CD4-positive, CD25-positive, alpha-beta regulatory T cell (primary cell): ENCODE measurements around the gene ZSCAN32. TPM values are rescaled to one million over a fixed set of nuclear protein-coding genes. Genes with fewer than 3 reads are reported as not detected.

Source experiments
- ATAC-seq, 2 donors: fragments of 150-1000 bp; cut with Tn5 transposase; one replicate each; pipeline ENCODE4 v1.10.0; 2021; ENCODE audit warnings: low read depth in 2 of 2, moderate number of reproducible peaks in 2 of 2, moderate library complexity in 1 of 2
- DNase-seq, 3 donors: peaks; one replicate each; pipeline versions ENCODE4 v3.0.0 to v3.0.0-alpha.2; 2012 to 2022; ENCODE audit warnings: mixed read lengths in 1 of 3
- H3K27ac ChIP-seq: one replicate; pipeline ENCODE4 v1.7.0; 2013; ENCODE audit warnings: mild to moderate bottlenecking, low read length; ENCODE audit not compliant: insufficient read depth, poor library complexity, severe bottlenecking
- H3K27me3 ChIP-seq: one replicate; pipeline ENCODE4 v1.7.0; 2013; ENCODE audit warnings: low read length; ENCODE audit not compliant: control insufficient read depth, insufficient read depth
- H3K36me3 ChIP-seq: one replicate; pipeline ENCODE4 v1.7.0; 2013; ENCODE audit warnings: mild to moderate bottlenecking, low read length, moderate library complexity; ENCODE audit not compliant: control insufficient read depth, insufficient read depth
- H3K4me1 ChIP-seq: 2 replicates; pipeline ENCODE4 v1.7.0; 2013; ENCODE audit warnings: mild to moderate bottlenecking, low read length; ENCODE audit not compliant: insufficient read depth, control insufficient read depth, poor library complexity, severe bottlenecking
- H3K4me3 ChIP-seq: one replicate; pipeline ENCODE4 v1.7.0; 2013; ENCODE audit warnings: low read depth, mild to moderate bottlenecking, low read length, moderate library complexity
- H3K9me3 ChIP-seq, 2 experiments: 1 replicate in 1 of 2; 2 replicates in 1 of 2; pipeline ENCODE4 v1.7.0; 2013; ENCODE audit warnings: low read length in 2 of 2, mild to moderate bottlenecking in 1 of 2, moderate library complexity in 1 of 2; ENCODE audit not compliant: control insufficient read depth in 2 of 2
- H3K27ac Mint-ChIP-seq, 3 donors: one replicate each; pipeline ENCODE4 v1.8.0; 2020 to 2022; ENCODE audit warnings: mild to moderate bottlenecking in 3 of 3, mixed read lengths in 3 of 3, moderate library complexity in 2 of 3
- H3K27me3 Mint-ChIP-seq: one replicate; pipeline ENCODE4 v1.8.0; 2022; ENCODE audit warnings: mild to moderate bottlenecking, mixed read lengths
- H3K36me3 Mint-ChIP-seq: one replicate; pipeline ENCODE4 v1.8.0; 2020; ENCODE audit warnings: mixed read lengths
- H3K4me1 Mint-ChIP-seq, 4 donors: one replicate each; pipeline ENCODE4 v1.8.0; 2020 to 2022; ENCODE audit warnings: mixed read lengths in 4 of 4, mild to moderate bottlenecking in 1 of 4
- H3K4me3 Mint-ChIP-seq, 4 donors: one replicate each; pipeline ENCODE4 v1.8.0; 2020 to 2022; ENCODE audit warnings: mild to moderate bottlenecking in 4 of 4, mixed read lengths in 4 of 4, moderate library complexity in 3 of 4
- H3K9me3 Mint-ChIP-seq, 7 donors: one replicate each; pipeline ENCODE4 v1.8.0; 2020 to 2022; ENCODE audit warnings: mixed read lengths in 7 of 7, mild to moderate bottlenecking in 3 of 7, moderate library complexity in 2 of 7
- polyA plus RNA-seq, 4 donors: library from polyadenylated mRNA; unstranded; fragments of 300-500 nt; fragmentation: Illumina TruSeq; gene quantifications; one replicate each; pipeline ENCODE4 v1.2.3, GENCODE V29; 2021
- total RNA-seq: library from RNA; stranded (reverse); gene quantifications from one replicate; pipeline ENCODE4 v1.2.3, GENCODE V29; 2022

ZSCAN32 gene
- total and polyA plus RNA-seq, 5 donors from 2014 or later, result 7.1 to 16.7 (median 12.8) TPM

DNA sequence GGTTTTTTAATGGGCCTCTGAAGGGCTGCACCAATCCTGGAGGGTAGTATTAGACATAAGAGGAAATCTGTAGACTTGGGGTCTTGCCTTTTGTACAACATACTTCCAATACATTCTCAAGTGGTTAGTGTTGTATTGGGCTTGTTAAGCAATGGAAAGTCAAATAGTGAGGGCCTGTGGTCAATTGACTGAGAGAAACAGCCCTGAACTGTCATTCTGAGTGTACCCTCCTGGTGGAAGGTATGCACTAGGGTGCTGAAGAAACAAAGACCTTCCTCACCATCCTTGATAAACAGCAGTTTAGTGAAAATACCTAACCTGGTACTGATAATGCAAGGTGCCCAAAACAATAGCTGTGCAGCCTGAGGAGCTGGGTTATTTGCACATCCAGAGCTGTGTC lies 22.9 kb downstream of the ZSCAN32 start:
- Histone ChIP-seq H3K27me3 (no peaks in the 10 kb centered on the region), H3K9me3 (peaks cover 81 to 99% of the 10 kb centered on the region in 2 experiments), H3K36me3 (peaks cover 17% of the 10 kb centered on the region), H3K27ac (no peak overlapping the region), H3K4me3 (no peak overlapping the region), H3K4me1 (no peaks in the 10 kb centered on the region)
- H3K27me3 Mint-ChIP-seq, result no peaks in the 10 kb centered on the region
- H3K9me3 Mint-ChIP-seq, result peaks cover 4 to 89% (median 46%) of the 10 kb centered on the region in 7 donors
- no peak for DNase-seq
- H3K36me3 Mint-ChIP-seq, result peaks cover 47% of the 10 kb centered on the region
- H3K4me3 Mint-ChIP-seq, result no peak overlapping the region
- H3K4me1 Mint-ChIP-seq, result peaks cover 0 to 4% (median 1%) of the 10 kb centered on the region in 4 donors
- H3K27ac Mint-ChIP-seq, result no peak overlapping the region
- ATAC-seq, result no peak

DNA sequence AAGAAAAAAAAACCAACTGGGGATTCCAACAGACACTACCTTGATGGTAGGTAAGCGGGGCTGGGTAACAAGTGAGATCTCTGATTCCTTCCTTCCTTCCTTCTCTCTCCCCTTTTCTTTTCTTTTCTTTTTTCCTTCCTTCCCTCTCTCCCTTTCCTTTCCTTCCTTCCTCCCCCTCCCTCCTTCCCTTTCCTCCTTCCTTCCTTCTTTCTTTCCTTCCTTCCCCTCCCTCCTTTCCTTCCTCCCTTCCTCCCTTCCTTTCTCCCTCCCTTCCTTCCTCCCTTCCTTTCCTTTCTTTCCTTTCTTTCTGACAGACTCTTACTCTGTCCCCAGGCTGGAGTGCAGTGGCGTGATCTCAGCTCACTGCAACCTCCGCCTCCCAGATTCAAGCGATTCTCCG lies 25.1 kb downstream of the ZSCAN32 start:
- Histone ChIP-seq H3K27me3 (no peaks in the 10 kb centered on the region), H3K4me3 (no peak overlapping the region), H3K36me3 (peaks cover 7% of the 10 kb centered on the region), H3K4me1 (no peaks in the 10 kb centered on the region), H3K27ac (no peak overlapping the region), H3K9me3 (peaks cover 59 to 84% of the 10 kb centered on the region in 2 experiments)
- Mint-ChIP-seq H3K4me1 (peaks cover 0 to 4% (median 0%) of the 10 kb centered on the region in 4 donors), H3K36me3 (peaks cover 31% of the 10 kb centered on the region), H3K9me3 (peaks cover 4 to 75% (median 34%) of the 10 kb centered on the region in 7 donors), H3K4me3 (no peak overlapping the region), H3K27me3 (no peaks in the 10 kb centered on the region), H3K27ac (no peak overlapping the region)
- ATAC-seq (no peak), DNase-seq (no peak)

DNA sequence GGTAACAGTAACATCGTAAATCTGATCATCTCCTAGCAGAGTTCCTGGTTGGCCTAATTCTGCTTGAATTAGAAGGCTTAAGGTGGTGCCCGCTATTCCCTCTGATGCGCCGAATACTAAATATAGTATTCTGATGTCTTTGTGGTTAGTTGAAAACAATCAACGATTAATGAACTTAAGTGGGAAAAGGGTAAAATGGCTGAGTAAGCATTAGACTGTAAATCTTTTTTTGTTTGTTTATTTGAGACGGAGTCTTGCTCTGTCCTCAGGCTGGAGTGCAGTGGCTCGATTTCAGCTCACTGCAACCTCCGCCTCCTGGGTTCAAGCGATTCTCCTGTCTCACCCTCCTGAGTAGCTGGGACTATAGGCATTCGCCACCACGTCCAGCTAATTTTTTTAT lies 31.7 kb downstream of the ZSCAN32 start:
- ATAC-seq (no peak), DNase-seq (no peak)
- H3K27ac Mint-ChIP-seq, result no peak overlapping the region
- Histone ChIP-seq H3K4me1 (peaks cover 8% of the 10 kb centered on the region), H3K27ac (no peak overlapping the region), H3K36me3 (no peaks in the 10 kb centered on the region), H3K4me3 (no peak overlapping the region), H3K9me3 (peaks cover 16 to 41% of the 10 kb centered on the region in 2 experiments), H3K27me3 (no peaks in the 10 kb centered on the region)
- no peaks in the 10 kb centered on the region for H3K27me3 Mint-ChIP-seq
- H3K4me1 Mint-ChIP-seq, result peaks cover 0 to 16% (median 3%) of the 10 kb centered on the region in 4 donors
- peaks cover 6% of the 10 kb centered on the region for H3K36me3 Mint-ChIP-seq
- peak overlapping the region in 1 of 4 donors; percentile 27 for H3K4me3 Mint-ChIP-seq
- peaks cover 0 to 33% (median 11%) of the 10 kb centered on the region in 7 donors for H3K9me3 Mint-ChIP-seq

DNA sequence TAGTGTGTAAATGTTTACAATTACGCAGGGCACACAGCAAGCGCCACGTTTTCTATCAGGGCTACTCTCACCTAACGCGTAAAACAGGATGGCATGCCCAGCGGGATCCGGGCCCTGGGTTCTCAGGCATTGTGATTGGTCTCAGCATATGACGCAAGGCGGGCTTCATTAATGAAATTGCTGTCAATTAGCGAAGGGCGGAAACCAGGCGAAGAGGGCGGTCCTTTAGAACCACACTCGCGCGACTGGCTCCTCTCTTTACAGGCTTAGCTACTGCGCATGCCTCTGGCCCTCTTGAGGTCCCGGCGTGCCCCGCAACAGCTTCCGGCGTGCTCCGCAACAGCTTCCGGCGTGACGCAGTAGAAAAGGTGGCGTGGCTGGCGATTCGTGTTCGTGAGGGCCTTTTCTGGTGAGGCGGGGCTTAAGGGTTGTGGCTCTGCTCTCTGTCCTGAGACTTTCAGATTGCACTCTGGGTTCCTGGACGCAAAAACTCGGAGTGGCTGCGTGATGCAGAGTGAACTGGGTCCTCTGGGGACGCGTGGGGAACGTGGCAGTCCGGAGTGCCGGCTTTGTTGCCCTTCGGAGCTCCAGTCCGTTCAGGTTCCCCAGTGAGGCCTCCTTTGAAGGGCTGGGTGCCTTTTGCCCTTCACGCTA lies 35.9 kb downstream of the ZSCAN32 start:
- DNase-seq (peak; percentile 81 to 94 (median 85)), ATAC-seq (peak; percentile 91)
- Histone ChIP-seq H3K4me1 (peaks cover 8% of the 10 kb centered on the region), H3K4me3 (peak overlapping the region; percentile 62), H3K36me3 (no peaks in the 10 kb centered on the region), H3K27me3 (peaks cover 10% of the 10 kb centered on the region), H3K27ac (peak overlapping the region; percentile 73), H3K9me3 (peaks cover 19 to 26% of the 10 kb centered on the region in 2 experiments)
- Mint-ChIP-seq H3K27me3 (peaks cover 4% of the 10 kb centered on the region), H3K27ac (peak overlapping the region; percentile 85 to 93 (median 92)), H3K4me1 (peaks cover 0 to 16% (median 3%) of the 10 kb centered on the region in 4 donors), H3K4me3 (peak overlapping the region; percentile 74 to 88 (median 86)), H3K9me3 (peaks cover 4 to 36% (median 12%) of the 10 kb centered on the region in 7 donors), H3K36me3 (no peaks in the 10 kb centered on the region)

DNA sequence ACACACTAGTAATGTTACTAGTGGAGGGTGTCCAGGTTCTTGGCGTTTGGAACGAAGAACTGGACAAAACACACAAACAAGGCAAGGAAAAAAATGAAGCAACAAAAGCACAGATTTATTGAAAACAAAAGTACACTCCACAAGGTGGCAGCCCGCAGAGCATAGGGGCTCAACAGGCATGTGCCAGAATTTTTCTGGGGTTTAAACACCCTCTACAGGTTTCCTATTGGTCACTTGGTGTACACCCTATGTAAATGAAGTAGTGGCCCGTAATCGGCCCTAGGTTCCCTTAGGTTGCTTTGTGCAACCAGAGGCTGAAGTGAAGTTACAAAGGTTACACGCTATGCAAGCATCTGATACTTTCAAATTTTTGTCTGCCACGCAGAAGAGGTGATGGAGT lies 37.0 kb downstream of the ZSCAN32 start:
- peaks cover 0 to 16% (median 3%) of the 10 kb centered on the region in 4 donors for H3K4me1 Mint-ChIP-seq
- H3K27ac Mint-ChIP-seq, result no peak overlapping the region
- Histone ChIP-seq H3K4me1 (peaks cover 8% of the 10 kb centered on the region), H3K36me3 (no peaks in the 10 kb centered on the region), H3K9me3 (peaks cover 23 to 26% of the 10 kb centered on the region in 2 experiments), H3K4me3 (no peak overlapping the region), H3K27ac (no peak overlapping the region), H3K27me3 (peaks cover 14% of the 10 kb centered on the region)
- no peak overlapping the region for H3K4me3 Mint-ChIP-seq
- no peaks in the 10 kb centered on the region for H3K36me3 Mint-ChIP-seq
- DNase-seq, result no peak
- H3K27me3 Mint-ChIP-seq, result peaks cover 4% of the 10 kb centered on the region
- peaks cover 4 to 36% (median 14%) of the 10 kb centered on the region in 7 donors for H3K9me3 Mint-ChIP-seq
- no peak for ATAC-seq

DNA sequence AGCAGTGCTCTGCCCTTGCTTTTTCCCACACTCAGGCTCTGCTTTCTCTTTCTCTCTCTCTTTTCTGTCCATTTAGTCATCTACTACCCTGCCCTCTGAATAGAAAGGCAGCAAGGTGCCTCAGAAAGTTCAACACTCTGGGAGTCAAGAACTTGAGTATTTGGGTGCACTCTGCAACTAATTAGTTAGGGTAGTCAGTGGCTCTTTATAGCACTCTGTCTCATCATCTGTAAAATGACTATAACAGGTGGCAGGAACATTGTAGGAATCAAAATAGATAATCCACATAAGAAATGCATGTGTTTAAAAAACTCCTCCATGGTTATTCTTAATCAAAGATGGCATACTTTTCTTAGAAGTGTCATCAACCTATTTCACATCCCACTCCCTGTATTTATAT lies 37.9 kb downstream of the ZSCAN32 start:
- Histone ChIP-seq H3K27me3 (peaks cover 14% of the 10 kb centered on the region), H3K36me3 (no peaks in the 10 kb centered on the region), H3K4me3 (no peak overlapping the region), H3K9me3 (peaks cover 23 to 26% of the 10 kb centered on the region in 2 experiments), H3K27ac (no peak overlapping the region), H3K4me1 (peaks cover 8% of the 10 kb centered on the region)
- peaks cover 4% of the 10 kb centered on the region for H3K27me3 Mint-ChIP-seq
- H3K27ac Mint-ChIP-seq, result no peak overlapping the region
- H3K4me1 Mint-ChIP-seq, result peaks cover 0 to 16% (median 3%) of the 10 kb centered on the region in 4 donors
- ATAC-seq (no peak), DNase-seq (no peak)
- no peaks in the 10 kb centered on the region for H3K36me3 Mint-ChIP-seq
- H3K9me3 Mint-ChIP-seq, result peaks cover 4 to 36% (median 14%) of the 10 kb centered on the region in 7 donors
- H3K4me3 Mint-ChIP-seq, result peak overlapping the region in 1 of 4 donors; percentile 64

DNA sequence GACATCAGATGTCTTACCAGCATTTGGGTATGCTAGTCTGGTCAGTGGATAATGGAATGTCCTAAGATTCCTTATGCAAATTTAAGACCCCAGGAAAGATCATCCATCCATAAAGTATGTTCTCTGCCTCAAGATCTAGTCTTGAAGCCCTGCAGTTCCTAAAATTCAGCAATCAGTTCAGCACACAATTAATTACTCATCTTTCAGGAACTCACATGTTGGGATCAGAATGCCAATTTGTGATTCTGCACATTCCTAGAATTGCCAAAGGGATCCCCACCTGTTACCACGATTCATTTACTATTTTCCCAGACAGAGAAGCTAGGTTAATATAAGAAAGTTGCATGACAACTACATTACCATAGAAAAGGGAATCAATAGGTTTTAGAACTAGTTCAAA lies 41.9 kb downstream of the ZSCAN32 start:
- Mint-ChIP-seq H3K4me3 (no peak overlapping the region), H3K27ac (no peak overlapping the region), H3K4me1 (no peaks in the 10 kb centered on the region), H3K27me3 (peaks cover 4% of the 10 kb centered on the region), H3K36me3 (peaks cover 3% of the 10 kb centered on the region), H3K9me3 (peaks cover 6 to 16% (median 10%) of the 10 kb centered on the region in 7 donors)
- peaks cover 14% of the 10 kb centered on the region for H3K27me3 ChIP-seq
- H3K4me3 ChIP-seq, result no peak overlapping the region
- H3K36me3 ChIP-seq, result no peaks in the 10 kb centered on the region
- H3K4me1 ChIP-seq, result no peaks in the 10 kb centered on the region
- peaks cover 2 to 19% of the 10 kb centered on the region in 2 experiments for H3K9me3 ChIP-seq
- H3K27ac ChIP-seq, result no peak overlapping the region
- no peak for ATAC-seq
- DNase-seq, result no peak

DNA sequence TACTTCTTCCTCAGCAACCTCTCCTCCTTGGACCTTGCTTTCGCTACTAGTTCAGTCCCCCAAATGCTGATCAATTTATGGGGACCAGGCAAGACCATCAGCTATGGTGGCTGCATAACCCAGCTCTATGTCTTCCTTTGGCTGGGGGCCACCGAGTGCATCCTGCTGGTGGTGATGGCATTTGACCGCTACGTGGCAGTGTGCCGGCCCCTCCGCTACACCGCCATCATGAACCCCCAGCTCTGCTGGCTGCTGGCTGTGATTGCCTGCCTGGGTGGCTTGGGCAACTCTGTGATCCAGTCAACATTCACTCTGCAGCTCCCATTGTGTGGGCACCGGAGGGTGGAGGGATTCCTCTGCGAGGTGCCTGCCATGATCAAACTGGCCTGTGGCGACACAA lies 44.7 kb downstream of the ZSCAN32 start:
- Mint-ChIP-seq H3K27me3 (no peaks in the 10 kb centered on the region), H3K4me3 (no peak overlapping the region), H3K4me1 (peaks cover 0 to 2% (median 0%) of the 10 kb centered on the region in 4 donors), H3K36me3 (peaks cover 3% of the 10 kb centered on the region), H3K9me3 (peaks cover 3 to 8% (median 5%) of the 10 kb centered on the region in 7 donors), H3K27ac (no peak overlapping the region)
- Histone ChIP-seq H3K27ac (no peak overlapping the region), H3K27me3 (peaks cover 10% of the 10 kb centered on the region), H3K9me3 (peaks cover 0 to 14% of the 10 kb centered on the region in 2 experiments), H3K4me1 (no peaks in the 10 kb centered on the region), H3K36me3 (no peaks in the 10 kb centered on the region), H3K4me3 (no peak overlapping the region)
- DNase-seq (no peak), ATAC-seq (no peak)
